Activated naive CD8-positive, alpha-beta T cell treated with anti-CD3 and anti-CD28 coated beads, Interleukin-2, amount 10 ng/mL, durations not matched to agents 7 days and 5 days (primary cell): ENCODE results near the gene ZFYVE19. TPM values are rescaled to one million over a fixed set of nuclear protein-coding genes. Genes with fewer than 3 reads are reported as not detected.

Experiments used
- ATAC-seq: fragments of 150-1000 bp; cut with Tn5 transposase; one replicate; pipeline ENCODE4 v1.10.0; 2021; ENCODE audit warnings: low read depth, moderate library complexity
- POLR2A ChIA-PET: fragments of 350-600 bp; sonication (Branson Sonifier 250); formaldehyde crosslinking; loops from one replicate; lab custom pipeline; 2021; ENCODE audit warnings: antibody characterized with exemption; lab: Charles Lee
- DNase-seq: peaks from one replicate; pipeline ENCODE4 v3.0.0; 2021
- H3K27ac Mint-ChIP-seq: one replicate; pipeline ENCODE4 v1.8.0; 2022; ENCODE audit warnings: mild to moderate bottlenecking, mixed read lengths
- H3K27me3 Mint-ChIP-seq: one replicate; pipeline ENCODE4 v1.8.0; 2022; ENCODE audit warnings: mild to moderate bottlenecking, moderate library complexity, mixed read lengths
- H3K36me3 Mint-ChIP-seq: one replicate; pipeline ENCODE4 v1.8.0; 2021; ENCODE audit warnings: mild to moderate bottlenecking, mixed read lengths
- H3K4me1 Mint-ChIP-seq: one replicate; pipeline ENCODE4 v1.8.0; 2021; ENCODE audit warnings: mixed read lengths
- H3K4me3 Mint-ChIP-seq: one replicate; pipeline ENCODE4 v1.8.0; 2022; ENCODE audit warnings: mild to moderate bottlenecking, moderate library complexity, mixed read lengths
- H3K9me3 Mint-ChIP-seq: one replicate; pipeline ENCODE4 v1.8.0; 2021; ENCODE audit warnings: mixed read lengths
- total RNA-seq, 2 experiments: library from RNA; stranded (reverse); gene quantifications; one replicate each; pipeline ENCODE4 v1.2.3, GENCODE V29; 2021

The ZFYVE19 gene
- total RNA-seq, 2 experiments from 2014 or later: 30.1 to 31.7 TPM

DNA sequence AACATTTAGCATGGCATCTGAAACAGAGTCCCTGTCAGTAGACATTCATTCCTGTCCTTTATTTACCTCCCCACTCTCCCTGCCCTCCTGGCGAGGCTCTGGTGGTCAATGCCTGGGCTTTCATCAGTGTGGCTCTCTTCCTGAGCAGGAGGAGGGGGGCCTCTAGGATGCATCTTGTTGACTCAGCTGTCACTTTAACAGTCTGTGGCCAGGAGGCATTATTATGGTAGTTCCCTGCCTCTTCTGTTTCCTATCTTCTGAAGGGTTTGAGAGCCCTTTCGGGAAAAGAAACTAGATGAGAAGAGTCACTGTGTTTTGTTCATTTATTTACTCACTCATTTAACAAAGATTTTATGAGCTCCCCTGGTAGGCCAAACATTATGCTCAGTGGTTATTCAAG lies 24.0 kb downstream of the ZFYVE19 start:
- Mint-ChIP-seq H3K9me3 (no peaks in the 10 kb centered on the region), H3K36me3 (no peaks in the 10 kb centered on the region), H3K27ac (no peak overlapping the region), H3K4me1 (no peaks in the 10 kb centered on the region), H3K4me3 (no peak overlapping the region), H3K27me3 (peaks cover 13% of the 10 kb centered on the region)
- no peak for DNase-seq
- POLR2A ChIA-PET: no interaction called here
- no peak for ATAC-seq

DNA sequence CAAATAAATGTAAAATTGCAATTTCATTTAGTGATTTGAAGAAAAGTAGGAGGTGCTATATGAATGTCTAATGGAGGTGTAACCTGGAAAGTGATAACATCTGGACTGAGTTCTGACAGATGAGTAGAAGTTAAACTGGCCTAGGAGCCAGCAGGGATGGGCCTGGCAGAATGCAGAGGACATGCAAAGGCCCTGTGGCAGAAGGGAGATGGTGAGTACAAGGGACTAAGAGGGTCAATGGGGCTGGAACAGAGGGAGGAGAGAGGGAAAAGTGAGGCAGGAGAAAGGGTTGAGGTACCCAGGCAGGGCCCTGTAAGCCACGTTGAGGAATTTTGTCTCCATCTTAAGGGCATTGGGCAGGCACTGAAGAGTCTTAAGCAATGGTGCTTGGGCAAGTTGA lies 25.0 kb downstream of the ZFYVE19 start:
- DNase-seq (no peak), ATAC-seq (no peak)
- Mint-ChIP-seq H3K9me3 (no peaks in the 10 kb centered on the region), H3K27ac (no peak overlapping the region), H3K36me3 (no peaks in the 10 kb centered on the region), H3K4me3 (no peak overlapping the region), H3K27me3 (peaks cover 8% of the 10 kb centered on the region), H3K4me1 (no peaks in the 10 kb centered on the region)
- POLR2A ChIA-PET: no interaction called here

DNA sequence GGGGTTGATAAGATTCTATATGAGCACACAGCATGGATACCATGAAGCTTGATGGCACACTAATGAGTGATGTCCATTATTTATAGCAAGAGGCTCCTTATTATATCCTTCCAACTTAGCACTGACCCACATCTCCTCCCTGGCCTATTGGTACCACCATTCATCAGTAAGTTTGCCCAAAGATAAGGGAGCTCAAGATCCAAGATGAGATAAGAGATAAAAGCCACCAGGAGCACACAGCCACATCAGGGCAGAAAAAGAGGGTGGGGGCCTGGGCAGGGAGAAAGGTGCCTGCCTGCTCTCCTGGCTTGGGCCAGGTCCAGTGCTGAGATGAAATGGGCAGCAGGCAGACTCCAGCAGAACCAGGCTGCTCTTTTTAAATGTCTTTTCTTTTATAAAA lies 26.0 kb downstream of the ZFYVE19 start:
- ATAC-seq (no peak), DNase-seq (no peak)
- H3K4me1 Mint-ChIP-seq: no peaks in the 10 kb centered on the region
- no peaks in the 10 kb centered on the region for H3K9me3 Mint-ChIP-seq
- H3K4me3 Mint-ChIP-seq: no peak overlapping the region
- no peaks in the 10 kb centered on the region for H3K36me3 Mint-ChIP-seq
- POLR2A ChIA-PET: no interaction called here
- H3K27ac Mint-ChIP-seq: no peak overlapping the region
- H3K27me3 Mint-ChIP-seq: peaks cover 5% of the 10 kb centered on the region

DNA sequence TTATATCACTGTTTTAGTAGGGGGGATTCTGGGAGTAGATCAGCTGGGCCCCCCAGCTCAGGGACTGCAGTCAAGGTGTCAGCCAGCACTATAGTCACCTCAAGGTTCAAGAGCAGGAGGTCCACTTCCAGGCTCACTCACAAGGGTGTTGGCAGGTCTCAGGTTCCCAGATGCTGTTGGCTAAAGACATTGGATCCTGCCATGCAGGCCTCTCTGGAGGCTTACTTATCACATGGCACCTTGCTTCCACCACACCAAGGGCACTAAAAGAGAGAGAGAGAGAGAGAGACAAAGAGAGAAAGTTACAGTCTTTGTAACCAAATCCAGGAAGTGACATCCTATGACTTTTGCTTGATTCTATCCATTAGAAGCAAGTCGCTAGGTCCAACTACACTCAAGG lies 29.1 kb downstream of the ZFYVE19 start:
- Mint-ChIP-seq H3K27ac (no peak overlapping the region), H3K36me3 (no peaks in the 10 kb centered on the region), H3K4me3 (no peak overlapping the region), H3K9me3 (no peaks in the 10 kb centered on the region), H3K27me3 (peaks cover 5% of the 10 kb centered on the region), H3K4me1 (no peaks in the 10 kb centered on the region)
- no peak for DNase-seq
- POLR2A ChIA-PET: no interaction called here
- no peak for ATAC-seq

DNA sequence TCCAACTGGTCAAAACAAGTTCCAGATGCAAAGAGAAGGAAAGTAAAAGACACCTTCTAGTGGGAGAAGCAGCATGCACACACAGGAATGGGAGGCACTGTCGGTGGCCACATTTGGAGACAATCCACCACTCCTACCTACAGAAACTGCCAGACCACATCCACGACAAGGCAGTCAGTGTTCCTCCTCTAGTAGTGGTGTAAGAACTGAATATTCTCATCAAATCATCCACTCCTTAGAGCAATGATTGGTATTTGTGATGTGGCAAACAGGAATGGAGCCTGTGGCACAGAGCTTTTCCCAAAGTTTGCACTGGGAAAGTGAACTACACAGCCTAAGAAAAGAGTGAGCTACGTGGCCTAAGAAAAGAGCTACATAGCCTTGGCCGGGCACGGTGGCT lies 31.9 kb downstream of the ZFYVE19 start:
- no peak overlapping the region for H3K27ac Mint-ChIP-seq
- DNase-seq: no peak
- no peak for ATAC-seq
- H3K27me3 Mint-ChIP-seq: peaks cover 23% of the 10 kb centered on the region
- no peak overlapping the region for H3K4me3 Mint-ChIP-seq
- H3K36me3 Mint-ChIP-seq: no peaks in the 10 kb centered on the region
- H3K9me3 Mint-ChIP-seq: no peaks in the 10 kb centered on the region
- H3K4me1 Mint-ChIP-seq: no peaks in the 10 kb centered on the region
- POLR2A ChIA-PET: no interaction called here

DNA sequence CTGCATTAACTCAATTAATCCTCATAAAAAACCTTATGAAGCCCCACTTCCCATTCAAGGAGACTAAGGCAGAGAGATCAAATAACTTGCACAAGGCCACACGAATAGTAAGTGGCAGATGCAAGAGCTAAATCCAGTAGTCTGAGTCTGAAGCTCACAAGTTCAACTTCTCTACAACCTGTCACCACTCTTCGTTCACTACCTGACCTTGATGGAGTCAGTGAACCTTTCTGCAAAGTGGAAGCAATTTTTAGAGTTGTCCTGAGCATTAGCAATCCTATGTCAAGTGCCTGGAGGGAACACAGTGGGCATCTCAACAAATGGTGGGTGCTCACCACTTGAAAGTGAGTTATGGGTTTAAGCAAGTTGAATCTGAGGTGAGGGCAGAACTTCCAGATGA lies 34.9 kb downstream of the ZFYVE19 start:
- POLR2A ChIA-PET: no interaction called here
- Mint-ChIP-seq H3K9me3 (no peaks in the 10 kb centered on the region), H3K4me3 (no peak overlapping the region), H3K36me3 (peaks cover 2% of the 10 kb centered on the region), H3K27ac (no peak overlapping the region), H3K4me1 (peaks cover 13% of the 10 kb centered on the region), H3K27me3 (peaks cover 36% of the 10 kb centered on the region)
- no peak for DNase-seq
- no peak for ATAC-seq

DNA sequence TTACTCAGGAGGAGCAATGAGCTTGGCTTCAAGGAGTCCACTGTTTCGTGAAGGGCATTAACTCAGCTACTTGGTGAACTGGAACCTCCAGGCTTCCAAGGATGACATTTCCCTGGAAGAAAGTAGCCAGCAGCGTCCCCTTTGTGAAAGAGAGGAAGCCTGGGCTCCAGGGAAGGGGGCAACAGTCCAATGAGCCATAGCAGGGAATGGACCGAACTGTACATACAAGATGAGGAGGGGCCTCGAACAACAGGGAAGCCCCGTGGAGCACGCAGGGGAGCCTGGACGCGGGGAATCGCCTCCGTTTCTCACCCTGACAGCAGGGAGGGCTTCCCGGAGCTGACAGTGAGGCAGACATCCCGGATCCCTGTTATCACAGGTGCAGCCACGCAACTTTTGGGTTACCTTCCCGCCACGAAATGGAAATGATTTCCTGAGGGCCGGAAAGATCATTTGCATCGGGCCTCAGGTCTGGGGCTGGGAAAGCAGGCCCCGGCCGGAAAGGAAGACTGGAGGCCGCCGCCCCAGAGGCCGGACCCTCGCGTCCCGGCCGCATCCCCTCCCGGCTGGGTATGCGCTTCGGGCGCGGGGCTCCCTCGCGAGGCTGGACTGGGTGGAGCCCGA lies 36.5 kb downstream of the ZFYVE19 start:
- no peaks in the 10 kb centered on the region for H3K9me3 Mint-ChIP-seq
- H3K4me3 Mint-ChIP-seq: peak overlapping the region; percentile 76
- DNase-seq: no peak
- H3K4me1 Mint-ChIP-seq: peaks cover 24% of the 10 kb centered on the region
- POLR2A ChIA-PET: interaction anchor here (2.2 kb wide), 1 partner anchor 15 kb away, joined by 5 read pairs; no protein-coding TSS in a partner anchor
- ATAC-seq: no peak
- H3K36me3 Mint-ChIP-seq: peaks cover 2% of the 10 kb centered on the region
- H3K27ac Mint-ChIP-seq: no peak overlapping the region
- H3K27me3 Mint-ChIP-seq: peaks cover 36% of the 10 kb centered on the region

DNA sequence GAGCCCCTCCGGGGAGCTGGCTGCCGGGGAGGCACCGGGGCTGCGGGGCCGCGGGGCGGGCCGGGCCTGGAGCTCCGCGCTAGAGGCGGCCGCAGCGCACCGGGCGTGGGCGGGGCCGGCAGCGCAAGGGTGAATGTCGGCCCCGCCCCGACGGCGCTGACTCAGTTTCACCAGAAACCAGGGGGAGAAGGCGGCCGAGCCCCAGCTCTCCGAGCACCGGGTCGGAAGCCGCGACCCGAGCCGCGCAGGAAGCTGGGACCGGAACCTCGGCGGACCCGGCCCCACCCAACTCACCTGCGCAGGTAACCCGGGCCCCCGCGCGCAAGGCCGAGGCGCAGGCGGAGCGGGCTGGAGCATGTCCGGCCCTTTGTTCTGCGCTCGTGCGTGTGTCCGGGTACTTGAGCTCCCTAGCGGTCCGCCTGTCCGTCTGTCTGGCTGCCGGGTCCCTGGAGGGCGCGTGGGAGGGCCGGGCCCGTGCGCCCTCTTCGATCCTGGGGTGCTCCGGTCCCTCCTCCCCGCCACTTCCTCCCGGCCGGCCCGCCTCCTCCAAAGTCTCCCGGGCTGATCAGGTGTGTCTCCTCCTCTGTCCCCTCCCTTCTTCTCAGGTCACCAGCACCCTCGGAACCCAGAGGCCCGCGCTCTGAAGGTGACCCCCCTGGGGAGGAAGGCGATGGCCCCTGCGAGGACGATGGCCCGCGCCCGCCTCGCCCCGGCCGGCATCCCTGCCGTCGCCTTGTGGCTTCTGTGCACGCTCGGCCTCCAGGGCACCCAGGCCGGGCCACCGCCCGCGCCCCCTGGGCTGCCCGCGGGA lies 37.2 kb downstream of the ZFYVE19 start, which contains the start of gene SPINT1:
Gene SPINT1 (plus strand): TSS at position 164 of the 811 bp plus-strand sequence. CDS start 507 bp downstream, at position 671.
- peak; percentile 71 for ATAC-seq
- DNase-seq: peak; percentile 63
- Mint-ChIP-seq H3K27me3 (peaks cover 36% of the 10 kb centered on the region), H3K4me3 (peak within 1 kb of the TSS; percentile 85), H3K4me1 (peaks cover 24% of the 10 kb centered on the region), H3K36me3 (peaks cover 2% of the 10 kb centered on the region), H3K9me3 (no peaks in the 10 kb centered on the region), H3K27ac (peak within 1 kb of the TSS; percentile 66)
- POLR2A ChIA-PET: interaction anchor here (2.2 kb wide), 1 partner anchor 15 kb away, joined by 5 read pairs; no protein-coding TSS in a partner anchor

DNA sequence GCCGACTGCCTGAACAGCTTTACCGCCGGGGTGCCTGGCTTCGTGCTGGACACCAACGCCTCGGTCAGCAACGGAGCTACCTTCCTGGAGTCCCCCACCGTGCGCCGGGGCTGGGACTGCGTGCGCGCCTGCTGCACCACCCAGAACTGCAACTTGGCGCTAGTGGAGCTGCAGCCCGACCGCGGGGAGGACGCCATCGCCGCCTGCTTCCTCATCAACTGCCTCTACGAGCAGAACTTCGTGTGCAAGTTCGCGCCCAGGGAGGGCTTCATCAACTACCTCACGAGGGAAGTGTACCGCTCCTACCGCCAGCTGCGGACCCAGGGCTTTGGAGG lies 37.8 kb downstream of the ZFYVE19 start:
- DNase-seq (peak; percentile 64), ATAC-seq (peak; percentile 57)
- H3K4me1 Mint-ChIP-seq: peaks cover 24% of the 10 kb centered on the region
- peaks cover 2% of the 10 kb centered on the region for H3K36me3 Mint-ChIP-seq
- peaks cover 34% of the 10 kb centered on the region for H3K27me3 Mint-ChIP-seq
- POLR2A ChIA-PET: interaction anchor here (2.2 kb wide), 1 partner anchor 14 kb away, joined by 5 read pairs; no protein-coding TSS in a partner anchor
- peak overlapping the region; percentile 85 for H3K4me3 Mint-ChIP-seq
- peak overlapping the region; percentile 66 for H3K27ac Mint-ChIP-seq
- no peaks in the 10 kb centered on the region for H3K9me3 Mint-ChIP-seq

DNA sequence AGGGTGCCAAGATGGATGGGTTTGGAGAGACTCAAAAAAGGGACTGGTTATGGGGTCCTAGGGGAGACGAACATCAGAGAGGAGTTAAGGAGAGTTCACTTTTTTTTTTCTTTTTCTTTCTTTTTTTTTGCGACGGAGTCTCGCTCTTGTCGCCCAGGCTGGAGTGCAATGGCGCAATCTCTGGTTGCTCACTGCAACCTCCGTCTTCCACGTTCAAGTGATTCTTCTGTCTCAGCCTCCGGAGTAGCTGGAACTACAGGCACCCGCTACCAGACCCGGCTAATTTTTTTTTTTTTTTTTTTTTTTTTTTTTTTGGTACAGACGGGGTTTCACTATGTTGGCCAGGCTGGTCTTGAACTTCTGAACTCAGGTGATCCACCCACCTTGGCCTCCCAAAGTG lies 38.1 kb downstream of the ZFYVE19 start:
- peak overlapping the region; percentile 66 for H3K27ac Mint-ChIP-seq
- H3K9me3 Mint-ChIP-seq: no peaks in the 10 kb centered on the region
- H3K4me1 Mint-ChIP-seq: peaks cover 24% of the 10 kb centered on the region
- DNase-seq (no peak), ATAC-seq (no peak)
- H3K27me3 Mint-ChIP-seq: peaks cover 34% of the 10 kb centered on the region
- peaks cover 2% of the 10 kb centered on the region for H3K36me3 Mint-ChIP-seq
- peak overlapping the region; percentile 85 for H3K4me3 Mint-ChIP-seq
- POLR2A ChIA-PET: interaction anchor here (2.2 kb wide), 1 partner anchor 14 kb away, joined by 5 read pairs; no protein-coding TSS in a partner anchor

DNA sequence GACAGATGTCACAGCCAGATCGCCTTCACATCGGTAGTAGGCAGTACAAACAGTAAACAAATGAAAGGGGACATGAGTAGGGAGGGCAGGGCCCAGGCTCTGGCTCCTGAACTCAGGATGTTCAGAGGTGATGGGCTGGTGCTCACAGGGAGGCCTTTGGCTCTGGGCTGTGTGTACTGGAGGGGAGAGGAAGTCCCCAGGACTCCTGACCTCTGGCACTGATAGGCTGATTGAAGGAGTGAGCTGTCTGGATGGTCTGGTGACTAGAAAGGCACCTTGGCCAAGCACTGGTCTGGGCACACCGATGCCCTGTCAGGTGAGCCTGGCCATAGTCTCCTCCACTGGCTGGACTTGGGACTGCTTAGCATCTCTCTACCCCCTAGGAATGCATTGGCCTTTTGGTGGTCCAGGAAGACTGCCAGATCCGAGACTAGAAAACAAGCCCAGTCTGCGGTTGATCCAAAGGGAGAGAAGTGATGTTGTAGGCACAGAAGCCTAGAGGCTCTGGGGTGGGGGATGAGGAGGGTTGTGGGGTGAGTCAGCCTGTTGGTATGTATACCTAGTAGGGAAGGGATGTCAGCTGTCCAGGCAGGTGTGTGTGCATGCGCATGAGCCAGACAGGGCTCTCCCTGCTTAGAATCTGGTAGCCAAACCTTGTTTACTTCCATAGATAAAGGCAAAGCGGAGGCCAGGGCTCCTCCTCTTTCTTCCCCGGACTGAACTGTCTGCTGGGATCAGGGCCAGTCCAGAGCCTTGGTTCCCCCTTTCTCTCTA lies 38.8 kb downstream of the ZFYVE19 start:
- H3K4me3 Mint-ChIP-seq: peak overlapping the region; percentile 25
- H3K36me3 Mint-ChIP-seq: peaks cover 2% of the 10 kb centered on the region
- POLR2A ChIA-PET: no interaction called here
- no peaks in the 10 kb centered on the region for H3K9me3 Mint-ChIP-seq
- H3K27ac Mint-ChIP-seq: no peak overlapping the region
- DNase-seq: no peak
- peaks cover 37% of the 10 kb centered on the region for H3K27me3 Mint-ChIP-seq
- H3K4me1 Mint-ChIP-seq: peaks cover 24% of the 10 kb centered on the region
- no peak for ATAC-seq

DNA sequence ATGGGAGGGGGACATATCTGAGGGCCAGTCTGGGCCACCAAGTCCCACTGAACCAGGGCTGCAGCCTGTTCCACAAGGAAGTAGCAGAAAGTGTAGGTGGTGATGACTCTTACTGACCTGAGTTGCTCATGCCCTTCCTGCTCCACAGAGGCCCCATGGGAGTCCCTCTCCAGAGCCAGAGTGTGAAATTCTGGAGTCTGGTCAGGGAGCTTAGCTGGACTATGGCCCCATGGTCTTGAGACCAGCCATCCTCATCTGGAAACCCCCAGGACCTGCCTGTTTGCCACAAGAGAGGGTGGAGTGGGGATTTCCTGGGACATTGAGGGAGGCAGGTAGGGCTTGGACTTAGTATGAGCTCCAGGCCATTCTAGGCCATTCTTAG lies 39.9 kb downstream of the ZFYVE19 start:
- H3K27me3 Mint-ChIP-seq: peaks cover 32% of the 10 kb centered on the region
- POLR2A ChIA-PET: interaction anchor here (1.4 kb wide), 1 partner anchor 48 kb away, joined by 5 read pairs; the partner anchor contains the start of gene VPS18
- peak overlapping the region; percentile 28 for H3K4me3 Mint-ChIP-seq
- DNase-seq (no peak), ATAC-seq (no peak)
- H3K4me1 Mint-ChIP-seq: peaks cover 24% of the 10 kb centered on the region
- H3K27ac Mint-ChIP-seq: no peak overlapping the region
- no peaks in the 10 kb centered on the region for H3K9me3 Mint-ChIP-seq
- peaks cover 2% of the 10 kb centered on the region for H3K36me3 Mint-ChIP-seq
